ENCODE results near the gene DPP7.

DNA sequence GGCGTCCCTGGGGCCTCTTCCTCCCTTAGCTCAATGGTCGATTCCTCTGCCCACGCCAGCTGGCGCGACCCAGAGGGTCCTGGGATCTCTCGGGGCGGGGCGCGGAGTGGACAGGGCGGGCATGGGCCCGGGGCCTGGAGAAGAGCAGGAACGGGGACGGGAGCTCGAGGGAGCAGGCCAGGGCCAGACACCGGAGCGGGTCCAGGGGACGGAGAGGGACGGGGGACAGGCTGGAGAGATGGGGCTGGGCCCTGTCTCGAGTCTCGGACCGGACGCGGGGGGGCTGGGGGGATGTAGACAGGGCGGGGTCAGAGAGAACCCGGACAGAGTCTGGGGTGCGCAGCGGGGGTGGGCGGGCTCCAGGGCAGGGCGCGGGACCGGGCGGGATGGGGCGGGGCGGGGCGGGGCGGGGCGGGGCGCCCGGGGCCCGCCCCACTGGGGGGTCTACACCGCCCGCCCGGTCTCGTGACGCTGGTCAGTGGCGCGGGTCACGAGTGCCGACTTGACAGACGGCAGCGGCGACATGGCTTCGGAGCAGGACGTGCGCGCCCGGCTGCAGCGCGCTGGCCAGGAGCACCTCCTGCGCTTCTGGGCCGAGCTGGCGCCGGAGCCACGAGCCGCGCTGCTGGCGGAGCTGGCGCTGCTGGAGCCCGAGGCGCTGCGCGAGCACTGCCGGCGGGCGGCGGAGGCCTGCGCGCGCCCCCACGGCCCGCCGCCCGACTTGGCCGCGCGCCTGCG, 37.4 kb downstream of the DPP7 start, which contains the start of gene UAP1L1:
- TF ChIP-seq, protein P1, sequence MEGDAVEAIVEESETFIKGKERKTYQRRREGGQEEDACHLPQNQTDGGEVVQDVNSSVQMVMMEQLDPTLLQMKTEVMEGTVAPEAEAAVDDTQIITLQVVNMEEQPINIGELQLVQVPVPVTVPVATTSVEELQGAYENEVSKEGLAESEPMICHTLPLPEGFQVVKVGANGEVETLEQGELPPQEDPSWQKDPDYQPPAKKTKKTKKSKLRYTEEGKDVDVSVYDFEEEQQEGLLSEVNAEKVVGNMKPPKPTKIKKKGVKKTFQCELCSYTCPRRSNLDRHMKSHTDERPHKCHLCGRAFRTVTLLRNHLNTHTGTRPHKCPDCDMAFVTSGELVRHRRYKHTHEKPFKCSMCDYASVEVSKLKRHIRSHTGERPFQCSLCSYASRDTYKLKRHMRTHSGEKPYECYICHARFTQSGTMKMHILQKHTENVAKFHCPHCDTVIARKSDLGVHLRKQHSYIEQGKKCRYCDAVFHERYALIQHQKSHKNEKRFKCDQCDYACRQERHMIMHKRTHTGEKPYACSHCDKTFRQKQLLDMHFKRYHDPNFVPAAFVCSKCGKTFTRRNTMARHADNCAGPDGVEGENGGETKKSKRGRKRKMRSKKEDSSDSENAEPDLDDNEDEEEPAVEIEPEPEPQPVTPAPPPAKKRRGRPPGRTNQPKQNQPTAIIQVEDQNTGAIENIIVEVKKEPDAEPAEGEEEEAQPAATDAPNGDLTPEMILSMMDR (IDR thresholded peaks at IDR 0.05), result no peak
- no peak for TF ChIP-seq POLR2A (IDR thresholded peaks at IDR 0.05)

Data from lower leg skin (tissue), 3 donors.